H9 (cell line): Measurements from ENCODE around the gene ZNF513. TPM values are rescaled to one million over a fixed set of nuclear protein-coding genes. Genes with fewer than 3 reads are reported as not detected.

Experiments
- DNase-seq: peaks from one replicate; pipeline ENCODE4 v3.0.0-alpha.2; 2017
- H2AFZ ChIP-seq: one replicate; pipeline ENCODE4 v1.6.1; 2013; ENCODE audit warnings: mild to moderate bottlenecking, low read length, control low read depth, moderate library complexity
- H2AK5ac ChIP-seq: 2 replicates; pipeline ENCODE4 v1.6.1; 2013; ENCODE audit warnings: low read length, control low read depth, mixed read lengths; ENCODE audit not compliant: insufficient read length
- H2BK120ac ChIP-seq: one replicate; pipeline ENCODE4 v1.6.1; 2013; ENCODE audit warnings: low read depth, mild to moderate bottlenecking, low read length, control low read depth, inconsistent platforms; ENCODE audit not compliant: poor library complexity, severe bottlenecking
- H2BK12ac ChIP-seq: 2 replicates; pipeline ENCODE4 v1.6.1; 2013; ENCODE audit warnings: low read length, control low read depth, mixed read lengths, low read depth; ENCODE audit not compliant: insufficient read length
- H2BK15ac ChIP-seq: 2 replicates; pipeline ENCODE4 v1.6.1; 2013; ENCODE audit warnings: low read depth, low read length, control low read depth
- H2BK20ac ChIP-seq: one replicate; pipeline ENCODE4 v1.6.1; 2013; ENCODE audit warnings: low read depth, mild to moderate bottlenecking, low read length, control low read depth, inconsistent platforms; ENCODE audit not compliant: poor library complexity, severe bottlenecking
- H2BK5ac ChIP-seq: 2 replicates; pipeline ENCODE4 v1.6.1; 2013; ENCODE audit warnings: low read length, control low read depth, mixed read lengths; ENCODE audit not compliant: insufficient read length
- H3K14ac ChIP-seq: 2 replicates; pipeline ENCODE4 v1.6.1; 2013; ENCODE audit warnings: low read length, control low read depth; ENCODE audit not compliant: insufficient read depth
- H3K18ac ChIP-seq: 2 replicates; pipeline ENCODE4 v1.6.1; 2013; ENCODE audit warnings: low read depth, mild to moderate bottlenecking, mixed read lengths, low read length, control low read depth; ENCODE audit not compliant: insufficient read length
- H3K23ac ChIP-seq: 2 replicates; pipeline ENCODE4 v1.6.1; 2013; ENCODE audit warnings: low read length, control low read depth, mixed read lengths, low read depth; ENCODE audit not compliant: insufficient read length
- H3K23me2 ChIP-seq: 2 replicates; pipeline ENCODE4 v1.6.1; 2013; ENCODE audit warnings: low read depth, mild to moderate bottlenecking, mixed read lengths, low read length, control low read depth; ENCODE audit not compliant: insufficient read length, poor library complexity, severe bottlenecking
- H3K27ac ChIP-seq: 2 replicates; pipeline ENCODE4 v1.5.1; 2013; ENCODE audit warnings: low read length, control low read depth, mixed read lengths, low read depth; ENCODE audit not compliant: insufficient read length
- H3K27me3 ChIP-seq: 2 replicates; pipeline ENCODE4 v1.6.1; 2013; ENCODE audit warnings: low read length, control low read depth, inconsistent platforms; ENCODE audit not compliant: insufficient read depth
- H3K4ac ChIP-seq: 2 replicates; pipeline ENCODE4 v1.6.1; 2013; ENCODE audit warnings: low read depth, mild to moderate bottlenecking, control low read depth, inconsistent platforms, low read length, moderate library complexity
- H3K4me1 ChIP-seq: 2 replicates; pipeline ENCODE4 v1.6.1; 2013; ENCODE audit warnings: low read length, control low read depth, inconsistent platforms; ENCODE audit not compliant: insufficient read depth
- H3K4me2 ChIP-seq: 2 replicates; pipeline ENCODE4 v1.6.1; 2013; ENCODE audit warnings: low read length, control low read depth, mixed read lengths; ENCODE audit not compliant: insufficient read length, insufficient read depth
- H3K56ac ChIP-seq: 2 replicates; pipeline ENCODE4 v1.6.1; 2013; ENCODE audit warnings: low read depth, mild to moderate bottlenecking, mixed read lengths, low read length, control low read depth; ENCODE audit not compliant: insufficient read length
- H3K79me1 ChIP-seq: 2 replicates; pipeline ENCODE4 v1.6.1; 2013; ENCODE audit warnings: low read depth, mild to moderate bottlenecking, moderate library complexity, low read length, control low read depth, inconsistent platforms; ENCODE audit not compliant: insufficient read depth, poor library complexity, severe bottlenecking
- H3K79me2 ChIP-seq: 2 replicates; pipeline ENCODE4 v1.6.1; 2013; ENCODE audit warnings: low read length, control low read depth, inconsistent platforms; ENCODE audit not compliant: insufficient read depth
- H3K9ac ChIP-seq: 2 replicates; pipeline ENCODE4 v1.6.1; 2013; ENCODE audit warnings: low read length, control low read depth, mixed read lengths; ENCODE audit not compliant: insufficient read length; ENCODE audit errors: extremely low read depth
- H3K9me3 ChIP-seq: one replicate; pipeline ENCODE4 v1.6.1; 2013; ENCODE audit warnings: low read depth, low read length, inconsistent platforms; ENCODE audit not compliant: control insufficient read depth
- H3T11ph ChIP-seq: one replicate; pipeline ENCODE4 v1.6.1; 2013; ENCODE audit warnings: mild to moderate bottlenecking, low read length, control low read depth, inconsistent platforms
- H4K20me1 ChIP-seq: one replicate; pipeline ENCODE4 v1.6.1; 2013; ENCODE audit not compliant: control insufficient read depth, insufficient read length, insufficient read depth
- H4K5ac ChIP-seq: 2 replicates; pipeline ENCODE4 v1.6.1; 2013; ENCODE audit warnings: low read depth, mild to moderate bottlenecking, mixed read lengths, low read length, control low read depth; ENCODE audit not compliant: insufficient read length
- H4K8ac ChIP-seq: replicated peaks from 2 replicates; pipeline ENCODE4 v1.6.1; 2013; ENCODE audit warnings: low read length, control low read depth, mixed read lengths, low read depth; ENCODE audit not compliant: insufficient read length
- H4K91ac ChIP-seq: 2 replicates; pipeline ENCODE4 v1.6.1; 2013; ENCODE audit warnings: low read depth, mild to moderate bottlenecking, moderate library complexity, mixed read lengths, low read length, control low read depth; ENCODE audit not compliant: insufficient read length
- H3K27ac Mint-ChIP-seq, 3 experiments: 2 replicates in 2 of 3; 3 replicates in 1 of 3; pipeline ENCODE4 v1.8.0; 2020 to 2021; ENCODE audit warnings: mixed read lengths in 3 of 3, mild to moderate bottlenecking in 1 of 3, moderate library complexity in 1 of 3
- H3K27me3 Mint-ChIP-seq: 2 replicates; pipeline ENCODE4 v1.8.0; 2021; ENCODE audit warnings: low read depth, mild to moderate bottlenecking, moderate library complexity, mixed read lengths
- H3K36me3 Mint-ChIP-seq, 3 experiments: 2 replicates in 2 of 3; 3 replicates in 1 of 3; pipeline ENCODE4 v1.8.0; 2020 to 2021; ENCODE audit warnings: low read depth in 3 of 3, mixed read lengths in 3 of 3; ENCODE audit not compliant: insufficient read depth in 1 of 3
- H3K4me1 Mint-ChIP-seq, 2 experiments: 2 replicates each; pipeline ENCODE4 v1.8.0; 2020; ENCODE audit warnings: mixed read lengths in 2 of 2
- H3K4me3 Mint-ChIP-seq, 2 experiments: 2 replicates in 1 of 2; 3 replicates in 1 of 2; pipeline ENCODE4 v1.8.0; 2020 to 2021; ENCODE audit warnings: mild to moderate bottlenecking in 2 of 2, mixed read lengths in 2 of 2, moderate library complexity in 1 of 2
- H3K9me3 Mint-ChIP-seq, 2 experiments: 2 replicates in 1 of 2; 3 replicates in 1 of 2; pipeline ENCODE4 v1.8.0; 2020; ENCODE audit warnings: mild to moderate bottlenecking in 2 of 2, mixed read lengths in 2 of 2, moderate library complexity in 1 of 2
- CTCF ChIP-seq: fragments of 200-600 bp; sonication (generic); conservative IDR thresholded peaks from 3 replicates; pipeline ENCODE4 v1.8.0; 2021; ENCODE audit warnings: antibody characterized with exemption, mild to moderate bottlenecking
- WGBS: extraction: QIAGEN DNeasy Blood & Tissue Kit; methylation state at CpG from one replicate; pipeline ENCODE4 v1.1.7; 2013; ENCODE audit warnings: missing lambda C conversion rate, low lambda C conversion rate, mixed read lengths; ENCODE audit not compliant: insufficient read length; ENCODE audit errors: extremely low coverage; 5-methylcytosine and 5-hydroxymethylcytosine counted together
- total RNA-seq: library from RNA; stranded (reverse); gene quantifications from 2 replicates; pipeline ENCODE4 v1.2.1, GENCODE V29; 2021

Gene ZNF513
- total RNA-seq, 1 experiment from 2014 or later, result 26.5 TPM

- Mint-ChIP-seq H3K4me1 (peaks cover 19 to 27% of the 10 kb centered on the region in 2 experiments), H3K4me3 (peak overlapping the region; percentile 86 to 94), H3K27ac (peak overlapping the region; percentile 70 to 96 (median 92)), H3K27me3 (peaks cover 1% of the 10 kb centered on the region; the same call in 1 of the 2 replicates), H3K9me3 (no peaks in the 10 kb centered on the region), H3K36me3 (peaks cover 40 to 90% (median 76%) of the 10 kb centered on the region in 3 experiments; a peak in 6 of 7 replicates)
- Histone ChIP-seq H2AFZ (no peak overlapping the region), H3K23me2 (peaks cover 12% of the 10 kb centered on the region), H3K4me2 (peak overlapping the region; percentile 87), H4K20me1 (no peaks in the 10 kb centered on the region), H3K4ac (no peak overlapping the region; the same call in 1 of the 2 replicates), H3K4me1 (no peaks in the 10 kb centered on the region), H3K18ac (peak overlapping the region; percentile 79), H2BK20ac (no peak overlapping the region), H3K9ac (peak overlapping the region; percentile 84), H3K27ac (peak overlapping the region; percentile 14), H4K91ac (no peak overlapping the region), H3K79me2 (no peaks in the 10 kb centered on the region), H4K8ac (no peak overlapping the region), H3K23ac (no peak overlapping the region), H2AK5ac (no peak overlapping the region), H3K56ac (no peak overlapping the region), H3T11ph (no peak overlapping the region), H4K5ac (no peak overlapping the region), H2BK15ac (no peak overlapping the region), H3K9me3 (no peaks in the 10 kb centered on the region), H2BK120ac (no peak overlapping the region), H3K79me1 (no peaks in the 10 kb centered on the region), H2BK5ac (no peak overlapping the region), H2BK12ac (no peak overlapping the region), H3K14ac (peak overlapping the region; percentile 84), H3K27me3 (no peaks in the 10 kb centered on the region)
- whole genome bisulfite sequencing, result no CpG with 5 or more reads among the region's 35 CpGs
- TF ChIP-seq CTCF, result no peak
- DNase-seq, result peak; percentile 43
Observed at GRCh38 chr2:27379836-27380625, 503 bp downstream of the ZNF513 start.
